Measurements from ENCODE around the gene TUBB2A. TPM values are rescaled to one million over a fixed set of nuclear protein-coding genes. Genes with fewer than 3 reads are reported as not detected.

Gene TUBB2A
- total and polyA plus RNA-seq, 2 of the 13 experiments (the other 11 are each of a cell fraction or from before 2014, with no cell fraction given) = 35.3 to 106 TPM

GRCh38 chr6:3135668-3136291, 21.6 kb downstream of the TUBB2A start (continued):
- no peak for TF ChIP-seq IRF9 (CRISPR knock-in tag; IDR thresholded peaks at IDR 0.05; ENCODE audit: borderline replicate concordance)
- no peak for TF ChIP-seq MTA3 (CRISPR knock-in tag; IDR thresholded peaks at IDR 0.05)
- no peak for TF ChIP-seq TFAP4 (IDR thresholded peaks at IDR 0.05; ENCODE audit: borderline replicate concordance, low read depth)
- no peak for TF ChIP-seq ZNF605 (CRISPR knock-in tag; IDR thresholded peaks at IDR 0.05)
- peak; percentile 77; the same call in 1 of the 2 replicates for TF ChIP-seq ZFP36L1 (CRISPR knock-in tag; IDR thresholded peaks at IDR 0.05)
- TF ChIP-seq ZNF331 (CRISPR knock-in tag; IDR thresholded peaks at IDR 0.05) = peak; percentile 27; the same call in 1 of the 2 replicates
- TF ChIP-seq FOXJ3 (CRISPR knock-in tag; IDR thresholded peaks at IDR 0.05; ENCODE audit: borderline replicate concordance) = peak; percentile 63; the same call in 1 of the 2 replicates
- TF ChIP-seq HNRNPK (IDR thresholded peaks at IDR 0.05; ENCODE audit: low read depth, low read length, poor library complexity, severe bottlenecking) = no peak
- TF ChIP-seq ZNF567 (CRISPR knock-in tag; IDR thresholded peaks at IDR 0.05; ENCODE audit: borderline replicate concordance) = no peak
- TF ChIP-seq MTERF4 (CRISPR knock-in tag; IDR thresholded peaks at IDR 0.05) = no peak
- TF ChIP-seq NR2F6 (IDR thresholded peaks at IDR 0.05) = no peak
- peak; percentile 34; the same call in 1 of the 2 replicates for TF ChIP-seq NR2F6 (CRISPR knock-in tag; IDR thresholded peaks at IDR 0.05)
- TF ChIP-seq ZNF800 (CRISPR knock-in tag; IDR thresholded peaks at IDR 0.05) = 0 out of 2 replicates have a peak, but pooled peaks have one; percentile 19
- peak; percentile 54 for TF ChIP-seq SALL1 (CRISPR knock-in tag; IDR thresholded peaks at IDR 0.05)
- no peak for TF ChIP-seq ZBTB3 (CRISPR knock-in tag; IDR thresholded peaks at IDR 0.05; ENCODE audit: borderline replicate concordance, low read depth)
- TF ChIP-seq ZNF333 (CRISPR knock-in tag; IDR thresholded peaks at IDR 0.05; ENCODE audit: borderline replicate concordance) = no peak
- TF ChIP-seq PAXIP1 (CRISPR knock-in tag; conservative IDR thresholded peaks at IDR 0.05) = peak; percentile 82

All from HepG2 (cell line).